ENCODE data around the gene LRRC46. TPM values are rescaled to one million over a fixed set of nuclear protein-coding genes. Genes with fewer than 3 reads are reported as not detected.

The LRRC46 gene
- total RNA-seq, 1 donor from 2014 or later, result 1.4 TPM

- H3K4me3 Mint-ChIP-seq, result no peak overlapping the region
- H3K27ac Mint-ChIP-seq (ENCODE audit: unreplicated experiment), result no peak overlapping the region
- no peak for DNase-seq (ENCODE audit: low read depth, low spot score)
- H3K9me3 Mint-ChIP-seq, result no peaks in the 10 kb centered on the region
- no peaks in the 10 kb centered on the region for H3K36me3 Mint-ChIP-seq (ENCODE audit: low read depth)
- peaks cover 7% of the 10 kb centered on the region for H3K4me1 Mint-ChIP-seq
- no peak for TF ChIP-seq CTCF (conservative IDR thresholded peaks at IDR 0.05)
- peaks cover 90% of the 10 kb centered on the region for H3K27me3 Mint-ChIP-seq (ENCODE audit: low read depth)
Observed at GRCh38 chr17:47855737-47856136, 24.3 kb downstream of the LRRC46 start.

- H3K36me3 Mint-ChIP-seq (ENCODE audit: low read depth), result no peaks in the 10 kb centered on the region
- TF ChIP-seq CTCF (conservative IDR thresholded peaks at IDR 0.05), result no peak
- no peak overlapping the region for H3K4me3 Mint-ChIP-seq
- DNase-seq (ENCODE audit: low read depth, low spot score), result no peak
- no peak overlapping the region for H3K27ac Mint-ChIP-seq (ENCODE audit: unreplicated experiment)
- H3K9me3 Mint-ChIP-seq, result no peaks in the 10 kb centered on the region
- H3K27me3 Mint-ChIP-seq (ENCODE audit: low read depth), result peaks cover 84% of the 10 kb centered on the region
- H3K4me1 Mint-ChIP-seq, result peaks cover 7% of the 10 kb centered on the region
Observed at GRCh38 chr17:47856830-47857229, 25.4 kb downstream of the LRRC46 start.

GRCh38 chr17:47857551-47858455, 26.3 kb downstream of the LRRC46 start:
- no peaks in the 10 kb centered on the region for H3K4me1 Mint-ChIP-seq
- no peaks in the 10 kb centered on the region for H3K36me3 Mint-ChIP-seq (ENCODE audit: low read depth)
- no peak for DNase-seq (ENCODE audit: low read depth, low spot score)
- H3K27ac Mint-ChIP-seq (ENCODE audit: unreplicated experiment), result no peak overlapping the region
- TF ChIP-seq CTCF (conservative IDR thresholded peaks at IDR 0.05), result no peak
- peaks cover 75% of the 10 kb centered on the region for H3K27me3 Mint-ChIP-seq (ENCODE audit: low read depth)
- H3K4me3 Mint-ChIP-seq, result no peak overlapping the region
- H3K9me3 Mint-ChIP-seq, result no peaks in the 10 kb centered on the region

GRCh38 chr17:47860386-47860785, 28.9 kb downstream of the LRRC46 start:
- no peak for DNase-seq (ENCODE audit: low read depth, low spot score)
- Mint-ChIP-seq H3K36me3 (ENCODE audit: low read depth) (no peaks in the 10 kb centered on the region), H3K27ac (ENCODE audit: unreplicated experiment) (no peak overlapping the region), H3K9me3 (no peaks in the 10 kb centered on the region), H3K4me3 (no peak overlapping the region), H3K27me3 (ENCODE audit: low read depth) (peaks cover 63% of the 10 kb centered on the region), H3K4me1 (no peaks in the 10 kb centered on the region)
- no peak for TF ChIP-seq CTCF (conservative IDR thresholded peaks at IDR 0.05)

GRCh38 chr17:47862621-47863440, 31.4 kb downstream of the LRRC46 start:
- Mint-ChIP-seq H3K27me3 (ENCODE audit: low read depth) (peaks cover 61% of the 10 kb centered on the region), H3K9me3 (no peaks in the 10 kb centered on the region), H3K4me3 (no peak overlapping the region), H3K27ac (ENCODE audit: unreplicated experiment) (no peak overlapping the region), H3K36me3 (ENCODE audit: low read depth) (no peaks in the 10 kb centered on the region), H3K4me1 (no peaks in the 10 kb centered on the region)
- DNase-seq (ENCODE audit: low read depth, low spot score), result no peak
- TF ChIP-seq CTCF (conservative IDR thresholded peaks at IDR 0.05), result no peak

All from neural crest cell (in vitro differentiated cells).